ENCODE results near the gene TMEM266.

The TMEM266 gene

GRCh38 chr15:76172782-76173181 is 113.0 kb downstream of the TMEM266 start:
- no peaks in the 10 kb centered on the region for H3K9me3 ChIP-seq (ENCODE audit: control insufficient read depth, insufficient read depth, low read depth, low read length)
- no peaks in the 10 kb centered on the region for H3K36me3 ChIP-seq (ENCODE audit: control insufficient read depth in 2 of 2, insufficient read depth in 1 of 2, low read length in 2 of 2)
- no peak overlapping the region for H3K4me3 ChIP-seq (ENCODE audit: low read depth, low read length)
- no peaks in the 10 kb centered on the region for H3K4me1 ChIP-seq (ENCODE audit: control insufficient read depth, insufficient read depth, low read length)
- ChIA-PET CTCF (no interaction called here), POLR2A (no interaction called here)
- TF ChIP-seq ZNF830 (tag by site-specific recombination; IDR thresholded peaks at IDR 0.05; ENCODE audit: low read depth) (no peak), ZBTB48 (tag by site-specific recombination; IDR thresholded peaks at IDR 0.05) (no peak), INSM2 (tag by site-specific recombination; IDR thresholded peaks at IDR 0.05) (no peak), HIC1 (tag by site-specific recombination; IDR thresholded peaks at IDR 0.05) (no peak), PRDM1 (tag by site-specific recombination; IDR thresholded peaks at IDR 0.05) (no peak), AEBP2 (tag by site-specific recombination; IDR thresholded peaks at IDR 0.05; ENCODE audit: borderline replicate concordance) (no peak), ZNF488 (tag by site-specific recombination; IDR thresholded peaks at IDR 0.05) (no peak), PRDM4 (tag by site-specific recombination; IDR thresholded peaks at IDR 0.05) (no peak), ZSCAN4 (tag by site-specific recombination; IDR thresholded peaks at IDR 0.05) (no peak), SCRT2 (tag by site-specific recombination; IDR thresholded peaks at IDR 0.05) (no peak), ZNF324 (tag by site-specific recombination; IDR thresholded peaks at IDR 0.05) (no peak)
- no peak overlapping the region for H3K27ac ChIP-seq (ENCODE audit: extremely low read depth, low read depth, low read length)

GRCh38 chr15:76173317-76173834 is 113.6 kb downstream of the TMEM266 start:
- Histone ChIP-seq H3K4me3 (ENCODE audit: low read depth, low read length) (no peak overlapping the region), H3K36me3 (ENCODE audit: control insufficient read depth in 2 of 2, insufficient read depth in 1 of 2, low read length in 2 of 2) (no peaks in the 10 kb centered on the region), H3K27ac (ENCODE audit: extremely low read depth, low read depth, low read length) (no peak overlapping the region), H3K4me1 (ENCODE audit: control insufficient read depth, insufficient read depth, low read length) (no peaks in the 10 kb centered on the region), H3K9me3 (ENCODE audit: control insufficient read depth, insufficient read depth, low read depth, low read length) (no peaks in the 10 kb centered on the region)
- ChIA-PET CTCF (no interaction called here), POLR2A (interaction anchor here (0.7 kb wide), 1 partner anchor 812 kb away, joined by 4 read pairs; no protein-coding TSS in a partner anchor)
- TF ChIP-seq ZBTB11 (tag by site-specific recombination; conservative IDR thresholded peaks at IDR 0.05; ENCODE audit: low read depth) = no peak
- TF ChIP-seq GLIS2 (tag by site-specific recombination; IDR thresholded peaks at IDR 0.05) = no peak
- TF ChIP-seq KLF16 (tag by site-specific recombination; IDR thresholded peaks at IDR 0.05) = no peak
